Ammon's horn (tissue), 1 donor: ENCODE results near the gene UBE2O.

Source experiments
- DNase-seq: peaks from one replicate; pipeline ENCODE4 v3.0.0-alpha.2; 2016; ENCODE audit warnings: low spot score

Gene UBE2O

GRCh38 chr17:76439314-76439928, 13.5 kb downstream of the UBE2O start:
- no peak for DNase-seq

GRCh38 chr17:76438906-76439305, 14.0 kb downstream of the UBE2O start:
- DNase-seq: no peak

- no peak for DNase-seq
Observed at GRCh38 chr17:76437467-76438402, 15.2 kb downstream of the UBE2O start.

- no peak for DNase-seq
Observed at GRCh38 chr17:76435751-76436150, 17.2 kb downstream of the UBE2O start.

- no peak for DNase-seq
Observed at GRCh38 chr17:76434870-76435269, 18.1 kb downstream of the UBE2O start.

GRCh38 chr17:76433693-76434092, 19.3 kb downstream of the UBE2O start:
- no peak for DNase-seq

GRCh38 chr17:76432712-76433336, 20.1 kb downstream of the UBE2O start:
- no peak for DNase-seq

GRCh38 chr17:76432004-76432403, 20.9 kb downstream of the UBE2O start:
- no peak for DNase-seq

GRCh38 chr17:76431509-76431908, 21.4 kb downstream of the UBE2O start:
- DNase-seq: no peak

GRCh38 chr17:76428511-76428910, 24.4 kb downstream of the UBE2O start:
- no peak for DNase-seq

- no peak for DNase-seq
Observed at GRCh38 chr17:76427501-76428231, 25.3 kb downstream of the UBE2O start.

GRCh38 chr17:76426853-76427252, 26.1 kb downstream of the UBE2O start:
- no peak for DNase-seq

GRCh38 chr17:76422860-76423259, 30.1 kb downstream of the UBE2O start:
- no peak for DNase-seq

- DNase-seq: no peak
Observed at GRCh38 chr17:76422406-76422805, 30.5 kb downstream of the UBE2O start.

GRCh38 chr17:76421044-76421407, 31.9 kb downstream of the UBE2O start:
- peak; percentile 48 for DNase-seq

- DNase-seq: no peak
Observed at GRCh38 chr17:76420356-76421043, 32.5 kb downstream of the UBE2O start.

- no peak for DNase-seq
Observed at GRCh38 chr17:76419576-76420260, 33.2 kb downstream of the UBE2O start.

GRCh38 chr17:76417499-76418143, 35.3 kb downstream of the UBE2O start:
- no peak for DNase-seq

- no peak for DNase-seq
Observed at GRCh38 chr17:76416899-76417298, 36.1 kb downstream of the UBE2O start.

- no peak for DNase-seq
Observed at GRCh38 chr17:76416457-76416856, 36.5 kb downstream of the UBE2O start.

- DNase-seq: no peak
Observed at GRCh38 chr17:76415786-76416185, 37.2 kb downstream of the UBE2O start.
